NCI-H2081 treated with DMSO at 0.1 percent for 48 hours (cell line): ENCODE results near the gene LRRN2.
"Not testable (repeated sequence)": the region's sequence is repeated elsewhere in the genome, so short reads cannot be mapped to it uniquely, and the experiment has no call there.

ENCODE experiments used
- DNase-seq: peaks from one replicate; lab custom pipeline; 2025; lab: John Stamatoyannopoulos, UW

Gene LRRN2

DNA sequence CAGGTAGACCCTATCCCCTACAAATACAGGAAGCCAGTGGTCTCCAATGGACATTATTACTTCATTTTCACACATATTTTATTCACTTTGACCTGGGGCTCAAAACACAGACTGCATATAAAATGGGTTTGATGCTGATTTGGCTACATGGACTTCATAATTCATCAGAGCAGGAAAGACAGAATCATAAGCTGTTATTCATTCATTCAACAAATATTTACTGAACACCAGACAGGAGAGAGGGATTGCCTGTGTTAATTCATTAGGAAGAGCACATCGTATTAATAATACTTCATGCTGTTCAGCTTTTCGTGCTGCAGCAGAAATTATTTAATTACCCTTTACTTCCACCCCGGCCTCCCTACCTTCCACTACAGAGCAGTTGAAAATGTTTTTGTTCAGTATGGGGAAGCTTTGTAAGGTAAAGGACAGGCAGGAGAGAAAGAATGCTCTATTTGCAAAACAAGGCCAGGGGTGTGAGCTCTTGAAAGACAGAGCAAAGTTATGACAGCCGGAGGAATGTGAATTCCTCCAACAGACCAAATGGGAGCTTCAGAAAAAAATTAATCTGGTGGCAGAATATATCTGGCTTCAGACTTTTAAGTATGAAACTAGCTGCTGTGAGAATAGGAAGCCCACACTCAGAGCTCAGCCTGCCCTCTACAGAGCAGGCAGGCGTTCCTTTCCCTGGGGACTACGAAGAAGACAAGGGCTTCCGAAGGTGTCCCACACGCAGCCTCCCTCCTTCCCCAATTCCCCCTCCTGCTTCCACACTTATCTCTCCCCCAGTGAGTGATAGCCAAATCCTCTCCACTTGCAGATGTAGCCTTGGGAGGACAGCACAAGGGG is 111.3 kb downstream of the LRRN2 start:
- DNase-seq, result no peak

DNA sequence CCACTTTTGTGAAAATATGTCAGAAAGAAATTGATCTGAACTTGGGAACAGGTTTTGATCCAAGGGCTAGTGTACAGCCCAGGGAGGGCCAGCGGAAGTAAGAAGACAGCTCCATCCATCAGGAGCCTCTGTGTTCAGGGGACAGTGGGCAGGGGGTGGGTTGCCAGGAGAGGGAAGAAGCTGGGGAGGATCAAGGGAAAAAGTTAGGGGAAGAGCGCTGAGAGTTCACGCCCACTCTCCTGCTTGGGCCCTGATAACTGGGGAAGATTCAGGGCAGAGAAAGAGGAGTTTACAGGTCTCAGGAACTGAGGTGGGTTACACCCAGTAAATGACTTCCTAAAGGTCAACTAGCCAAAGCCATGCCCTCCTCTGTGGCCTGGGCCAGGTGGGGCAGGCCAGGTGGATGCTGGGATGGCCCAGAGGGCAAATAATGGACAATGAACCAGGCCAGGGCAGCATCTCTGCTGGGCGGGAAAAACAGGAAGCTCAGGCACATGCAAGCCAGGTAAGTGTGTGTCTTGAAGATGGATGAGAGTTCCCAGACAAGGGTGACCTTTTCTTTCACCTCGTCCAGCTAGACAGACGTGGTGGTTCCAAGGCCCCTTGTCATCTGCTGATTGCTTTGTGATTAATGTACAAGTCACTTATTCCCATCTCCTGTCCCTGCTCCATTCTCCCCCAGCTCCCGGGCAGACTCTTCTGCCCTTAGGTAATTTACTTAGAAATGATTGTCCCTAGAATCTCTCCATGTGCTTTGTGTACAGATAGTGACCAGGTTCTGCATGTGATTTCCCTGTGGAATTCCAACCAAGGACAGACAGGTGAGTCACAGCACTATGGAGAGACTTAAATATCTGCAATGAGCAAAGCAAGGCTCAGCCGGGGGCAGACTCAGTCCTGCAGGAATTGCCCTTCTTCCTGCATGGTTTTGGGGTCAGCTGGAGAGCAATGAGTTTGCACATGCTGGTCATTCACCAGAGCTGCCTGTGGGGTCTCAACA is 112.3 kb downstream of the LRRN2 start:
- no peak for DNase-seq

DNA sequence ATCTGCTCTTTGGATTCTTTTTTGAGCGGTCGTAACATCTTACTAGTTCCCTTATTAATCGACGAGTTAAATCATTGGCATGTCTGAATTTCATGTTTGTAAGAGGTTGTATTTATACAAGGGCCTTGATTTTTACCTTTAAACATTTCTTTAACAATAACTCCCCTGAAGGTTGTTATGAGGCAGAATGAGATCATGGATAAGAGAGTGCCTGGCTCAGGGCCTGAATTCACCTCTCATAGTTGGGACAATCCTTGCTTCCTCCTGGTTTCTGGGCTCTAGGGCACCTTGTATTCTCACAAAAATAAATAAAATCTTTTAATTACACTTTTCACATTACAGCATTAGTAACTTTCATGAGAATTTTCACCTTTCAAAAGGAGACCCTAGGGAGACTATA is 113.9 kb downstream of the LRRN2 start:
- DNase-seq, result no peak

- no peak for DNase-seq
Measured at GRCh38 chr1:204571128-204571527, 114.4 kb downstream of the LRRN2 start.

DNA sequence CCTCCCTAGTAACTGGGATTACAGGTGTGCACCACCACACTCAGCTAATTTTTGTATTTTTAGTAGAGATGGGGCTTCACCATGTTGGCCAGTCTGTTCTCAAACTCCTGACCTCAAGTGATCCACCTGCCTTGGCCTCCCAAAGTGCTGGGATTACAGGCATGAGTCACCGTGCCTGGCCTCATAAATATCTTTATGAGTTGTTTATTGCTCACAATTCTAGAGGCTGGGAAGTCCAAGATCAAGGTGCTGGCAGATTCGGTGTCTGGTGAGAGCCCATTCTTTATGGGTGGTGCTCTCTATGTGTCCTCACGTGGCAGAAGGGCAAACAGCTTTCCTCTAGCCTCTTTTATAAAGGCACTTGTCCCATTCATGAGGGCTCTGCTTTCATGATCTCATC is 115.5 kb downstream of the LRRN2 start:
- not testable (repeated sequence) for DNase-seq

DNA sequence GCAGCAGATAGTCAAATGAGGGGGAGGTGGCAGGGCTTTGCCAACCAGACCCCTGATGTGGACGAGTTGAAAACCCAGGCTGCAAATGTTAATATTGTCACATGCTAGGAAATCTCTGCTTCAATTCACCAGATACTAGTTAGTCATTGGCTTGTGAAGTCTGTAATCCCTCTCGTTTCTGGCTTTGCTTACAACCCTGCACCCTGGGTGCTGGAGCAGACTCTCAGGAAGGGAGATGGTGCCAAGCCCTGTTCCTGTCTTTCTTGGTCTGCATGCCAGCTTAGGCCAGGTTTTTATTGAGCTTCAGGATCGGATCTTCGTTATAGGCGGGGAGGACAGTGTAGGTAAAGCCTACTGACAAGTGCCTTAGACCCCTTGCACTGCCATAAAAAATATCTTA is 116.1 kb downstream of the LRRN2 start:
- DNase-seq, result no peak

DNA sequence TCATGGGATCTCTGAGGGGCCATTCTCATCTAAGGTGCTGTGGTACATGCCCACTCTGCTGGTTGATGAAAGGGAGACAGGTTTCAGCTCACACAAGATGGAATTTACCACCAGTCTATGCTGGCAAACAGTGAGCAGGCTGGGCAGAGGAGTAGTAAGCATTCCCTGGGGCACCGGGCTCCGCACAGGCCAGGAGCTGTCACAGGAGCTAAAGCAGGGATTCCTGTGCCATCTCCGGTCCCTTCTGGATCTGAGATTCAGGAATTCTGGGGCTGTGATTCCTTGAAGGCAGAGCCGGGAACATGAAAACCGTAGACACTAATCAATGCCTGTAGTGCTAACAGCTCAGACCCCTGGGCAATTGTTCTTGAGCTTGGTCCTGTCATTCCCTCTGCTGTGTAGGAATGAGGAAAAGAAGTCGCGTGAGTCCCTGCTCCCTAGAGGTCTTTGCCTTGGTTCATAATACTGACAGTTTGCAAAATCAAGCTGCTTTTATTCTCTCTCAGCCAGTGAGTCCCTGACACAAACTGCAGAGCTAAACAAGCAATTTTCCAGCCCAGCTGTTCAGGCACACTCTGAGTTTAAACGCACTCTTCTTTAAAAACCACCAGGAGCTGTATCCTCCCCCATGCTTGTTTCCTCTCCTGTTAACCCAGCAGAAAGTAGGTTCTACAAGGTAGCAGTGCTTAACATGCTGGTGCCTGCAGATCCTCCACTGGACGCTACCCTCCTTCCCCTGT is 116.8 kb downstream of the LRRN2 start:
- DNase-seq, result no peak
